Measurements from ENCODE around the gene SEPTIN5.
"Not testable (repeated sequence)": the region's sequence is repeated elsewhere in the genome, so short reads cannot be mapped to it uniquely, and the experiment has no call there.

The SEPTIN5 gene

GRCh38 chr22:19680911-19681862, 33.1 kb upstream of the SEPTIN5 start:
- no peak for DNase-seq

DNA sequence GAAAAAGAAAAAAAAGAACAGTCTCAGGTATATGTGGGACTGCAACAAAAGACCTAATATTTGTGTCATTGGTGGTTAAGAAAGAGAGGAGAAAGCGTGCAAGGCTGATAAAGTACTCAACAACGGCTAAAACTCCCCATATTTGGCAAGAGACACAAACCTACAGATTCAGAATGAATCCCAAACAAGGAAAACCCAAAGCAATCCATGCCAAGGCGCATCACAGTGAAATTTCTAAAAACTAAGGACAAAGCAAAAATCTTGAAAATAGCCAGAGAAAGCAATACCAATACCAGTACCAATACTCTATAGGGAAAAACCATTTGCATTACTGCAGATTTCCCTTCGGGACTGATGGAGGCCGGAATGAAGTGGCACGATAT, 32.4 kb upstream of the SEPTIN5 start:
- no peak for DNase-seq

DNA sequence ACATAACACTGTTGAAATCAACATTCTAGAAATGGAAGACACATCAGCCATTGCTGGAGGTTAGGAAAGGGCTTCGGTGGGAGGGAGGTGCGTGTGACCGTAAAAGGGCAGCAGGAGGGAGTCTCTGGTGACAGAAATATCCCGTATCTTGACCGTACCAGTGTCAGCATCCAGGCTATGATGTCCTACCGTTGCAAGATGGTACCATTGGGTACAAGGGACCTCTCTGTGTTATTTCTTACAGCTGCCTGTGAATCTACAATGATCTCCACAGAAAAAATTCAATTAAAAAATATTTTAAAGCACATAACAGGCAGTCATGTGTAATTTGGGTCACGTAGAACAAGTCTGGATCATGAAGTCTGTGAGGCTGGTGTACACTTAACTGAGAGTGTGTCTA, 27.4 kb upstream of the SEPTIN5 start:
- no peak for DNase-seq

DNA sequence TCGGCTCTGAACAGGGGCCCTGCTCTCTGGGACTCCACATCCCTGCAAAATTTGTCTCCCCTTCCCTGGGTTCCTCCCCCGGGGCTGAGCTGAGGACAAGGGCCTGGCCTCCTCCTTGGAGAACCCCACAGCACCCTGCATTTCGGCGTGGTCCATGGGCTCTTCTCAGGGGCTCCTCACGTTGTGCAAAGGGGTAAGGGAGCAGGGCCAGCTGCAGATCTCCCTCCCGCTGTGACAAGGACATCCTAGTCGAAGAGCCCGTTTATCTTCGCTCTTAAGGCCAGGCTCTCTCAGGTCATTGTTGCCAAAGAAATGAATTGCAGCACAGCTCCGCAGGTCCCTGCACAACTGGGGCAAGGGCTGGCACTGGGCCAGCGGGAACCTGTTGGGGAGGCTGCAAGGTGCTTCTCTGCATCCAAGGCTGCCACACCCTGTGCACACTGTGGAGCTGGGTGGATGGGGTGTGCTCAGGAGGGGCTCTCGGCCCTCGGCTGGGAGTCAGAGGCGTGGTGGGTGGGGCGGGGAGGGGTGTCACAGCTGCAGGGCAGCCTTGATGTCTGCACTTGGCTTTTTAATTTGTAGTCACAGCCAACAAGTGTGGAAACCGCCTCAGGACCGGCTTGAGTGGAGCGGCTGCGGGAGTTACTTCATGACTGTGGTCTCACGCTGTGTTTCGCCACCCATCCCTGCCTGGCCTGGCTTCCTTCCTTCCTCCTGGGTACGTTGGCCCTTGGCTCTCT, 26.6 kb upstream of the SEPTIN5 start:
- no peak for DNase-seq

DNA sequence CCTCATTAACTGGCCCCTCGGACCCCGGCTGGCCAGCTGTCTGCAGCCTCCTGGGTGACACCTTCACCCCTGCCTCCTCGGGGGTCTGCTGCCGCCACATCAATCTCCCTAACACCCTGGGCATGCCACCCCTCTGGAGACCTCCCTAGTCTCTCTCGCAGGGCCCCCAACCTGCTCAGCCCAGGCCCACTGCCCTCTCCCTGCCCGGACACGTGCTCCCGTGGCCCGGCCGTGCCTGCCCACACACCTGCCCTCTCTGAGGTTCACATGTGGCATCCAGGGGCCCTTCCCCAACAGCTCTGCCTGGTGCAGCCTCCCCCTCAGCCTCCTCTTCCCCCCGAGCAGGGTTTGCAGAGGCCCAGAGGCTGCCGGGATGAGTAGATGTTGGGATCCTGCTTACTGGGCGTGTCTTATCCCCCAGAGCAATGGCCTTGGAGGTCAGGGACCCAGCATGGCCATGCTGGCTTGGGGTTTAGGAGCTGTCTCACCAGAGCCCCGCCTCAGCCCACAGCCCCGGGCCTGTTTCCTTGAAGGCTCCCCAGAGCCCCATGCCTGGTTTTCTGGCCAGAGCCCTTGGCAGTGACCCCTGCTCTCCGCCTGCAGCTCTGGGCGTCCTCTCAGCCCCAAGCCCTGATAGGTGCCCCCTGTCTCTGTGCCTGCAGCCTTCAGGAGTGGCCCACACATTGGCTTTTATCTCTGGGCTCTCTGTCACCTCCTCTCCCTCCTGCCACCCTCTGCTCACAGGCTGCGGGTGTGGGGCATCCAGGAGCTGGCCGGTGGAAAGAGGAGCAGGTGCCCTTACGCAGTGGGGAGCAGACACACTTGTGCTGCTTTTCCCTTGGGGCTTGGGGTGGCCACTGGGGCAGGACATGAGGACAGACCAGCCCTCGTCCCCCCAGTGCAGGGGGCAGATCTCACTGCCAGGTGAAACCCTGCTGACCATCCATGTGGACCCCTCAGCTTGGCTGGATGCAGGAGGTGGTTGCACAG, 25.7 kb upstream of the SEPTIN5 start:
- DNase-seq: no peak

DNA sequence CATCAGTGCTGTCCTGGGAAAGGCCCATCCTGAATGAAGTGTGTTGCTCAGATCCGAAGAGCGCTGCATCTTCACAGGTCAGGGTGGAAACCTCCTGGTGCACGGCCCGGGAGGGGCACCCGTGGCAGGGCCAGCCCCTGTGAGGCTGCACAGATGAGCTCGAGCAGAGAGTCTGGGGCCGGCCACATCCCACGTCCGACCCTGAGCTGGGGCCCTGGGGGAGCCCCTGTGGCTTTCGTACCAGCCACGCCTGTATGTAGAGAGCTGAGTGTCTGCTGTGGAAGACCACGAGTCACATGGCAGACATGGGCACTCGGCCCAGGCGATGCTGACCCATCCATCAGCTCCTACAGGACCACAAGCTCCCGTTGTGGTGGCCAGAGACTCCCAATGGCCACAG, 24.9 kb upstream of the SEPTIN5 start:
- no peak for DNase-seq

- DNase-seq: no peak
Measured at GRCh38 chr22:19691007-19691720, 23.1 kb upstream of the SEPTIN5 start.

GRCh38 chr22:19691721-19692341, 22.5 kb upstream of the SEPTIN5 start:
- DNase-seq: no peak

DNA sequence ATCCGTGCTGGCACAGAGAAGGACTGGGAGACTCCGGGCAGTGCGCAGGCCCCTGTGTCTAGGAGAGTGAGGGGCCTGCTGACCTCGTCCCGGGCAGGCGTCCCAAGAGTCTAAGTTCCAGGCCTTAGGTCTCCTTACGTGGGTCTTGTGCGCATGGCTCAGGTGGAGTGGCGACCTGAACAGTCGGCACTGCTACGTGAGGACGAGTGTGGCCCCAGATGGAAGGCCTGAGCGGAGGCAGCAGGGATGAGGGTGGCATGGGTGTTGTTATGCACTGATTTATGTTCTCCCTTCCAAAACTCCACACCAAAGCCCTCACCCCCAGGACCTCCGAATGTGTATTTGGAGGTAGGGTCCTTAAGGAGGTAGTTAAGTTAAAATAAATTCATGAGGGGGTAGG, 20.7 kb upstream of the SEPTIN5 start:
- no peak for DNase-seq

DNA sequence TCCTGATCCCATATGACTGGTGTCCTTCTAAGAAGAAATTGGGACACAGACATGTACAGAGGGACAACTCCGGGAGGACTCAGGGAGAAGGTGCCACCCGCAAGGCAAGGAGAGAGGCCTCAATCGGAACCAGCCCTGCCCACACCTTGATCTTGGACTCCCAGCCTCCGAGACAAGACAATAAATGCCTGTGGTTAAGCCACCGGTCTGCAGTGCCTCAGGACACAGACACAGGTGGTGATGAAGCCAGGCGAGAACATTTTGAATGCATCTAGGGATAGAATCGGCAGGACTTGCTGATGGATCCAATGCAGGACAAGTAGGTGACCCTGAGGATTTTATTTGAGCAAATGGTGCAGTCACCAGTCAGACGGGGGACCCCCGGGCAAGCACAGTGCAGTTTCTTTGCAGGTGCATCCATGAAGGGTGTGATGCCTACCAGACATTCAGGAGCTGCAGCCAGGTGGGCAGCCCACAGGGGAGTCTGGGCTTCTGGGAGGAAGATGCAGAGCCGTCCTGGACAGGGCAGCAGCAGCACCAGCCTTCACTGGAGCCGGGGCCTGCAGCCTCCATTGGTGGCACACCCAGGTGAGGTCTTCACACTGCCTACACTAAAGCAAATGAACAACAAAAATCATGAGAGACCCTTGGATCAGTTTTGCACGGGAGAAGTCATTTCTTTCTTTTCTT, 20.2 kb upstream of the SEPTIN5 start:
- DNase-seq: no peak

GRCh38 chr22:19694696-19695095, 19.6 kb upstream of the SEPTIN5 start:
- DNase-seq: no peak

GRCh38 chr22:19696504-19697276, 17.6 kb upstream of the SEPTIN5 start:
- no peak for DNase-seq

GRCh38 chr22:19697871-19698270, 16.4 kb upstream of the SEPTIN5 start:
- not testable (repeated sequence) for DNase-seq

DNA sequence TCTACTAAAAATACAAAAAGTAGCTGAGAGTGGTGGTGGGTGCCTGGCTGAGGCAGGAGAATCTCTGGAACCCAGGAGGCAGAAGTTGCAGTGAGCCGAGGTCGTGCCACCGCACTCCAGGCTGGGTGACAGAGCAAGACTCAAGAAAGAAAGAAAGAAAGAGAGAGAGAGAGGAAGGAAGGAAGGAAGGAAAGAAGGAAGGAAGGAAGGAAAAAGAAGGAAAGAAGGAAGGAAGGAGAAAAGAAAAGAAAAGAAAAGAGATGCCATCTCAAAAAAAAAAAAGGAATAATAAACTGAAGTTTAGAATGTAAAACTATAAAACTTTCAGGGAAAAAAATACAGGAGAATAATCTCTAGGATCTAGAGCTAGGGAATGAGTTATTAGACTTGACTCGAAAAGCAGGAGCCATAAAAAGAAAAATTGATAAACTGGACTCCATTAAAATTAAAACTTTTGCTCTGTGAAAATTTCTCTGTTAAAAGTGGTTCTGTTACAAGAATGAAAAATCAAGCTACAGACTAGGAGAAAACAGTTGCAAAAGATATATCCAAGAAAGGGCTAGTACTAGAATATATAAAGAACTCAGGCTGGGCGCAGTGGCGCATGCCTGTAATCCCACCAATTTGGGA, 13.4 kb upstream of the SEPTIN5 start:
- DNase-seq: no peak

DNA sequence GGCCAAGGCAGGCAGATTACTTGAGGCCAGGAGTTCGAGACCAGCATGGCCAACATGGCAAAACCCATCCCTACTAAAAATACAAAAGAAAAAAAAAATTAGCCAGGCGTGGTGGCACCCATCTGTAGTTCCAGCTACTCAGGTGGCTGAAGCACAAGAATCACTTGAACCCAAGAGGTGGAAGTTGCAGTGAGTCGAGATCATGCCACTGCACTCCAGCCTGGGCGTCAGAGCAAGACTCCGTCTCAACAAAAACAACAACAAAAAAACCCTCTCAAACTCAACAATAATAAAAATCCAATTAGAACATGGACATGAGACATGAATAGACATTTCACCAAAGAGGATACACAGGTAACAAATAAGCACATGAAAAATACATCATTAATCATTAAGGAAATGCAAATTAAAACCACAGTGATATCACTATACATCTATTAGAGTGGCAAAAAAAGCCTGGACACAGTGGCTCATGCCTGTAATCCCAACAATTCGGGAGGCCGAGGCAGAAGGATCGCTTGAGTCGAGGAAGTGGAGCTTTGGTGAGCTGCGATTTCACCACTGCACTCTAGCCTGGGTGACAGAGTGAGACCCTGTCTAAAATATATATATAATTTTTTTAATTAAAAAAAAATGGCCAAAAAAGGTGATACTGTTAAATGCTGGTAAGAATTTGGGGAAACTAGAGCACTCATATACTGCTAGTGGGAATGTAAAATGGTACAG, 12.7 kb upstream of the SEPTIN5 start:
- DNase-seq: no peak

GRCh38 chr22:19703869-19704268, 10.4 kb upstream of the SEPTIN5 start:
- peak; percentile 20 for DNase-seq

DNA sequence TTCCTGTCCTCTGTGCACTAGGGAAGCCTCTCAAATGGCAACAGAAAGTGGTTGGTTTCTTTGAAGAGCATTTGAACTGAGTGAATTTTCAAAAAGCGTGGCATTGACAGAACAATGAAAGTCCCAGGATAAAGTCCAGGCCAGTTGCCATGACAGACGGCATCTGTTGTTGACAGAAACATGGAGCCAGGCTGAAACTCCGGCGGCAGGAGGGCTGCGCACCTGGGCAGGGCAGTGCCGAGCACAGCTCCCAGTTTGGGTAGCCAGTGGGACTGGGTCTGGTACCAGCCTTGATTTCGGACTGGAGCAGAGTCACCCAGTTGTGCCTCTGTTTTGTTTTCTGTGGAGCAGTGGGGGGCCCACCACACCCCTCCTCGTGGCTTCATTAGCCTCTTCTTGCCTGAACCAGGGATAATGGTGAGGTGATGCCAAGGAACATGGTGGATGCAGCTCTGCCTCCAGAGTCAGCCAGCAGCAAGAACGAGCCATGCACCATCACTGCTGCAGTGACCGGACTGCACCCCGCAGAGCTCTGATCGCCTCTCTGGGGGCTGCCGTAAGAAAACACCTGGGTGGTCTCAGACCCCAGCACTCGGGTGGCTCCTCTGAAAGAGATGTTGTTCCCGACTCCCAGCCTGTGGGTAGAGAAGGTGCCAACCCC, 9.8 kb upstream of the SEPTIN5 start:
- peak; percentile 31 for DNase-seq

DNA sequence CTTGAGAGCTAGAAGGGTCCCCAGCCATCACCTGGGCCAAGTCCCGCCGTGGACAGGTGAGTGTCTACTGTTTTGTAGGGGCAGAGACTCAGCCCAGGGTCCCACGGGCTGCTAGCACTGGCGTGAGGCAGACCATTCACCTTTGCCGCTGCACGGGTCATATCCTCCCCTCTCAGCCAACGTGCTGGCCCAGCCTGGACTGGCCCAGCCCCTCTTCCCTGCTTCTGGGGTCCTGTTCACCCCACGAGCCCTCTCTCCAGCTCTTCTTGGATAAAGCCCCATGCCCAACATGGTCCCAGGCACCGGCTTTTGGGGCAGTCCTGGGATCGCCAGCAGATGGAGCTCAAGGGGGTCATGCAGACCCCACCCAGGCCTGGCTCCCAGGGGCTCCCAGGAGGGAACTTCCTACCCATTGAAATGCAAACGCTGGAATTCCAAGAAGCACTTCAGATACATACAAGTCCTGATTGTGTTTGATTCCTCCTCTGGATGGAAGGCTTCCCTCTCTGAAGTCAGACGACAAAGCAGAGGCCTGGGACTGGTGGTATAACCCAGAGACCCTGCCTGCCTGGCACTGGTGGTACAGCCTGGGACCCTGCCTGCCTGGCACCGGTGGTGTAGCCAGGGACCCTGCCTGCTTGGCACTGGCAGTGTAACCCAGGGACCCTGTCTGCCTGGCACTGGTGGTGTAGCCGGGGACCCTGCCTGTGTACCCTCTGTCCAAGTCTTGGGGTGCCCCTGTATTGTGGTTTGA, 8.9 kb upstream of the SEPTIN5 start:
- DNase-seq: no peak

Measured in DMS53 (cell line).